Astrocyte (in vitro differentiated cells and primary cell): ENCODE results near the gene IYD. TPM values are rescaled to one million over a fixed set of nuclear protein-coding genes. Genes with fewer than 3 reads are reported as not detected.

Source experiments
- DNase-seq: peaks from one replicate; pipeline ENCODE4 v3.0.0-alpha.2; 2010; ENCODE audit warnings: low read depth
- FAIRE-seq: peaks from 2 replicates; lab custom pipeline; 2011; peaks lifted over from hg19 to GRCh38; lab: Jason Lieb, UNC
- H2AFZ ChIP-seq: 2 replicates; pipeline ENCODE4 v1.6.0; 2012; ENCODE audit warnings: low read depth, low read length, inconsistent platforms
- H3K27ac ChIP-seq: 2 replicates; pipeline ENCODE4 v1.5.1; 2011; ENCODE audit warnings: low read depth, low read length, inconsistent platforms
- H3K27me3 ChIP-seq: 2 replicates; pipeline ENCODE4 v1.6.0; 2011; ENCODE audit warnings: low read length, inconsistent platforms; ENCODE audit not compliant: insufficient read depth
- H3K36me3 ChIP-seq: 2 replicates; pipeline ENCODE4 v1.5.1; 2011; ENCODE audit warnings: low read length, inconsistent platforms; ENCODE audit not compliant: insufficient read depth
- H3K4me1 ChIP-seq: 2 replicates; pipeline ENCODE4 v1.5.1; 2011; ENCODE audit warnings: low read length, inconsistent platforms; ENCODE audit not compliant: insufficient read depth
- H3K4me2 ChIP-seq: 2 replicates; pipeline ENCODE4 v1.6.0; 2012; ENCODE audit warnings: low read length, inconsistent platforms
- H3K4me3 ChIP-seq: 2 replicates; pipeline ENCODE4 v1.5.1; 2011; ENCODE audit warnings: low read depth, mild to moderate bottlenecking, low read length, inconsistent platforms; ENCODE audit not compliant: insufficient read depth
- H3K79me2 ChIP-seq: 2 replicates; pipeline ENCODE4 v1.6.0; 2012; ENCODE audit warnings: mild to moderate bottlenecking, low read length, inconsistent platforms; ENCODE audit not compliant: insufficient read depth
- H3K9ac ChIP-seq: 2 replicates; pipeline ENCODE4 v1.6.0; 2012; ENCODE audit warnings: mild to moderate bottlenecking, low read length, inconsistent platforms
- H3K9me3 ChIP-seq: 2 replicates; pipeline ENCODE4 v1.5.1; 2012; ENCODE audit warnings: low read depth, mild to moderate bottlenecking, low read length, inconsistent platforms; ENCODE audit not compliant: insufficient read depth
- H4K20me1 ChIP-seq: 2 replicates; pipeline ENCODE4 v1.6.0; 2012; ENCODE audit warnings: low read length, inconsistent platforms; ENCODE audit not compliant: insufficient read depth
- H3K27ac Mint-ChIP-seq: one replicate; pipeline ENCODE4 v1.8.0; 2021; ENCODE audit warnings: mild to moderate bottlenecking, mixed read lengths; ENCODE audit not compliant: unreplicated experiment
- H3K27me3 Mint-ChIP-seq: one replicate; pipeline ENCODE4 v1.8.0; 2021; ENCODE audit warnings: low read depth, mixed read lengths; ENCODE audit not compliant: unreplicated experiment
- H3K36me3 Mint-ChIP-seq: one replicate; pipeline ENCODE4 v1.8.0; 2021; ENCODE audit warnings: low read depth, mixed read lengths; ENCODE audit not compliant: unreplicated experiment
- H3K4me1 Mint-ChIP-seq: one replicate; pipeline ENCODE4 v1.8.0; 2021; ENCODE audit warnings: low read depth, mixed read lengths; ENCODE audit not compliant: unreplicated experiment
- H3K4me3 Mint-ChIP-seq: one replicate; pipeline ENCODE4 v1.8.0; 2021; ENCODE audit warnings: mild to moderate bottlenecking, moderate library complexity, mixed read lengths; ENCODE audit not compliant: unreplicated experiment
- H3K9me3 Mint-ChIP-seq: one replicate; pipeline ENCODE4 v1.8.0; 2021; ENCODE audit warnings: mild to moderate bottlenecking, mixed read lengths; ENCODE audit not compliant: unreplicated experiment
- EZH2 ChIP-seq: IDR thresholded peaks from 2 replicates; pipeline ENCODE4 v1.6.1; 2012; ENCODE audit warnings: mild to moderate bottlenecking, low read length, inconsistent platforms; ENCODE audit not compliant: insufficient read depth
- total RNA-seq: library from RNA; stranded (reverse); gene quantifications from 2 replicates; pipeline ENCODE4 v1.2.1, GENCODE V29; 2021
- TF ChIP-seq, protein P1 (sequence below): IDR thresholded peaks from 2 replicates; pipeline ENCODE4 v1.5.1; 2011; ENCODE audit warnings: low read depth, mild to moderate bottlenecking, inconsistent platforms, low read length, moderate library complexity; ENCODE audit not compliant: insufficient read depth

The IYD gene
- total RNA-seq, 1 donor from 2014 or later, result not detected

DNA sequence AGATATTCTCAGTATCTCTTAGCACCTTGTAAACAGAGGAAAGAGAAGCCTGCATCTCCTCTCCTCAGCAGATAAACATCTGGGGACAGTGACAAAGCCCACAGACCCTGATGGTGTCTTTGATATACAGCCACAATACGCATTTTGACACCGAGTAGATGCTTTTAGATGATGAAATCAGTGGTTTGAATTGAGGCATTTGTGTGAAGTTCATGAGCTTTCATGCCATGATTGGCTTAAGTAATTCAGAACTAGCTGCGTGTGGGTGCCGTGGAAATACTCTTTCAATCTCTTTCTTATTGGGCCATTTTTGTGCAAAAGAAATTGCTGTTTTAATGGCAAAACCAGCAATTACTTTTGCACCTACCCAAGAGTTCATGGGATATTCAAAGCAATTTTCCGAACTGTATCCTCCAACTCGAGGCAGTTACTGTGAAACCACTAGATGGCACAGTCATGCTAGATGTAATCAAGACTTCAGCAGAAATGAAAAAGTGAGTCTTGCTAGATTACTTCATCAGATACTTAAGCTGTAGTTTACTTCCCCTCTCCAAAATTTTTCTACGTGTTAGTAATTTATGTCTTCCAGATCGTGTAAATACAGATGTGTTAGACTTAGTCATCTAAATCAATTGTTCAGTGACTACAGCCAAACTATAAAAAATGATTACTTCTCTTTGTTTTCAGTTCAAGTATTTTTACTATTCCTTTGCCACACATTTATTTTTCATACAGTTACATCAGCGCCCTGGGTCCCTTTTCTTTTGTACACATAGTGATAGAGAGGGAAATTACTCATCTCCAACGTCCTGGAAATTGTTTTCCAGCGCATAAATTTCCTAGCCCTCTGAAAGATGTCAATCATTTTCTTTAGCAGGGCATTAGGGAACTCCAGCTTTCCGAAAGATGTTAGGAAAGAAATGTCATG is 49.4 kb downstream of the IYD start:
- Histone ChIP-seq H4K20me1 (no peaks in the 10 kb centered on the region), H3K27ac (peak overlapping the region; percentile 69), H2AFZ (peak overlapping the region; percentile 12), H3K36me3 (no peaks in the 10 kb centered on the region), H3K4me3 (peak overlapping the region; percentile 53), H3K4me1 (peaks cover 8% of the 10 kb centered on the region), H3K9me3 (no peaks in the 10 kb centered on the region), H3K4me2 (peak overlapping the region; percentile 83), H3K27me3 (no peaks in the 10 kb centered on the region), H3K9ac (peak overlapping the region; percentile 76), H3K79me2 (no peaks in the 10 kb centered on the region)
- H3K9me3 Mint-ChIP-seq, result no peaks in the 10 kb centered on the region
- DNase-seq, result peak; percentile 91
- no peaks in the 10 kb centered on the region for H3K36me3 Mint-ChIP-seq
- peak overlapping the region; percentile 94 for H3K27ac Mint-ChIP-seq
- H3K27me3 Mint-ChIP-seq, result no peaks in the 10 kb centered on the region
- TF ChIP-seq EZH2, result no peak
- TF ChIP-seq, protein P1, sequence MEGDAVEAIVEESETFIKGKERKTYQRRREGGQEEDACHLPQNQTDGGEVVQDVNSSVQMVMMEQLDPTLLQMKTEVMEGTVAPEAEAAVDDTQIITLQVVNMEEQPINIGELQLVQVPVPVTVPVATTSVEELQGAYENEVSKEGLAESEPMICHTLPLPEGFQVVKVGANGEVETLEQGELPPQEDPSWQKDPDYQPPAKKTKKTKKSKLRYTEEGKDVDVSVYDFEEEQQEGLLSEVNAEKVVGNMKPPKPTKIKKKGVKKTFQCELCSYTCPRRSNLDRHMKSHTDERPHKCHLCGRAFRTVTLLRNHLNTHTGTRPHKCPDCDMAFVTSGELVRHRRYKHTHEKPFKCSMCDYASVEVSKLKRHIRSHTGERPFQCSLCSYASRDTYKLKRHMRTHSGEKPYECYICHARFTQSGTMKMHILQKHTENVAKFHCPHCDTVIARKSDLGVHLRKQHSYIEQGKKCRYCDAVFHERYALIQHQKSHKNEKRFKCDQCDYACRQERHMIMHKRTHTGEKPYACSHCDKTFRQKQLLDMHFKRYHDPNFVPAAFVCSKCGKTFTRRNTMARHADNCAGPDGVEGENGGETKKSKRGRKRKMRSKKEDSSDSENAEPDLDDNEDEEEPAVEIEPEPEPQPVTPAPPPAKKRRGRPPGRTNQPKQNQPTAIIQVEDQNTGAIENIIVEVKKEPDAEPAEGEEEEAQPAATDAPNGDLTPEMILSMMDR, result peak; percentile 96
- no peak overlapping the region for H3K4me3 Mint-ChIP-seq
- peak; percentile 89 for FAIRE-seq
- peaks cover 10% of the 10 kb centered on the region for H3K4me1 Mint-ChIP-seq

GRCh38 chr6:150418827-150419594 is 50.2 kb downstream of the IYD start:
- H3K4me3 ChIP-seq, result peak overlapping the region; percentile 53
- H3K79me2 ChIP-seq, result no peaks in the 10 kb centered on the region
- no peaks in the 10 kb centered on the region for H3K36me3 ChIP-seq
- no peaks in the 10 kb centered on the region for H3K27me3 Mint-ChIP-seq
- H3K27ac ChIP-seq, result peak overlapping the region; percentile 69
- peak overlapping the region; percentile 76 for H3K9ac ChIP-seq
- no peaks in the 10 kb centered on the region for H4K20me1 ChIP-seq
- peaks cover 10% of the 10 kb centered on the region for H3K4me1 Mint-ChIP-seq
- no peaks in the 10 kb centered on the region for H3K9me3 Mint-ChIP-seq
- TF ChIP-seq, protein P1, result peak; percentile 64
- no peak for TF ChIP-seq EZH2
- H3K4me2 ChIP-seq, result peak overlapping the region; percentile 83
- peak; percentile 36 for DNase-seq
- no peak for FAIRE-seq
- no peak overlapping the region for H3K4me3 Mint-ChIP-seq
- peak overlapping the region; percentile 82 for H2AFZ ChIP-seq
- no peaks in the 10 kb centered on the region for H3K9me3 ChIP-seq
- H3K4me1 ChIP-seq, result peaks cover 8% of the 10 kb centered on the region
- H3K36me3 Mint-ChIP-seq, result no peaks in the 10 kb centered on the region
- H3K27ac Mint-ChIP-seq, result peak overlapping the region; percentile 94
- no peaks in the 10 kb centered on the region for H3K27me3 ChIP-seq
